CD4-positive, alpha-beta T cell treated with Interferon gamma for 1 hour (primary cell): ENCODE data around the gene JPH4.

Experiments used
- DNase-seq: peaks from one replicate; pipeline ENCODE4 v3.0.0-alpha.2; 2020

Gene JPH4

DNA sequence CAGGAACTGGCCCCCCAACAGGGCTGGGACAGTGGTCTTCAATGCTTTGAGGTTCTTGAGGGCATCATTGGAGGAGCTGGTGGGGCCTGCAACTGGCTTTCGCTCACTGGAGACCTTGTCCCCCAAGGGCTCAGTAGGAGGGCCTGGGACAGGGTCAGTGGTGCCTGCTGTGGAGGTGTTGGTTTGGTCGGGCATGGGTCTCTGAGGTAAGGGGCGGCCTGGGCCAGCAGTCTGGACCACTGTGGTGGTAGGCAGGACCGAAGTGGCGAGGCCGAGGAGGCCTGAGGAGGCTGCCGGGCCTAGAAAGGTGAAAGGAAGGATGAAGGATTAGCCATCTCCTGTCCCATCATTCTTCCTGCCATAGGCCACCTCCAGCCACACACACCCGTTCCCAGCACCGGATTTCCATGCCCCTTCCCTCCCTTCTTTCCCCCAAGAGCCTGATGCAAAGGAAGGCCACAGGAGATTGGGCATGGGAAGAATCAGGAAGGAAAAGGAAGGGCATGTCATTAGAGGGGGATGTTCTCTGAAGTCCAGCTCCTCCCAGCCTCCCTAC, 55.9 kb downstream of the JPH4 start:
- DNase-seq: no peak

DNA sequence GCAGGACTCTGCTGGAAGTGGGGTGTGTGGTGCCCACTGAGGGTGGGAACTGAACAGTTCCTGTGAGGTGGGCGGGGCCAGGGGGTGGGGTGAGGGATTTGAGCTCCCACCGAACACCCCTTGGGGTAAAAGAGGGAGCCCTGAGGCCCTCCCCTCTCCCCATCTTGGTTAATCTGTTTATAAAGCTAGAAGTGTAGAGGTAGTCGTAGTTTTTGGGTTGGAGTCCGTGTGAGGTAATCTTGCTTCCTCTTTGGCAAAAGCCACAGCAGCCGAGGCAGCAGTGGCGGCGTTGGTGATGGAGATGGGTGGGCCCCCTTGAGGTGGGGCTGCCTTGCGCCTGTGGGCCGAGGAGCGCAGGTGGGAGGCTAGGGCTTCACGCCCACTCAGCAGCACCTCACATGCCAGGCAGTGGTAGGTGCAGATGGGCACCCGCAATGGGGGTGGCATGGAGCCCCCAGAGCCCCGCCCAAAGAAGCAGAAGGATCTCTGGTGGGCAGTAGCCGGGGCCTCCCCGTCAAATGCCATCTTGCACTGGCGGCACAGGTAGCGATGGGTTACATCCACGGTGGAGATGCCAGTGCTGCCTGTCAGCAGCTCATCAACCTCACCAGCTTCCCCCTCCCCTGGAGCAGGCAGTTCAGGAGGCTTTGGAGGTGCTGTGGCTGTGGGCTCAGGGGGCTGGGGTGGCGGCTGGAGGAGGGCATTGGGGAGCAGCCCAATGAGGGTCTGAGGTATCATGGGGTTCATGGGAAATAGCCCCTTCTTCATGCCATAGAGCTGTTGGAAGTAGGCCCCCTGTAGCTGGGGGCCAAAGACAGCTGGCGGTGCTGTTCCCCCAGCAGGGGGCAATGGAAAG, 56.6 kb downstream of the JPH4 start:
- DNase-seq: no peak

DNA sequence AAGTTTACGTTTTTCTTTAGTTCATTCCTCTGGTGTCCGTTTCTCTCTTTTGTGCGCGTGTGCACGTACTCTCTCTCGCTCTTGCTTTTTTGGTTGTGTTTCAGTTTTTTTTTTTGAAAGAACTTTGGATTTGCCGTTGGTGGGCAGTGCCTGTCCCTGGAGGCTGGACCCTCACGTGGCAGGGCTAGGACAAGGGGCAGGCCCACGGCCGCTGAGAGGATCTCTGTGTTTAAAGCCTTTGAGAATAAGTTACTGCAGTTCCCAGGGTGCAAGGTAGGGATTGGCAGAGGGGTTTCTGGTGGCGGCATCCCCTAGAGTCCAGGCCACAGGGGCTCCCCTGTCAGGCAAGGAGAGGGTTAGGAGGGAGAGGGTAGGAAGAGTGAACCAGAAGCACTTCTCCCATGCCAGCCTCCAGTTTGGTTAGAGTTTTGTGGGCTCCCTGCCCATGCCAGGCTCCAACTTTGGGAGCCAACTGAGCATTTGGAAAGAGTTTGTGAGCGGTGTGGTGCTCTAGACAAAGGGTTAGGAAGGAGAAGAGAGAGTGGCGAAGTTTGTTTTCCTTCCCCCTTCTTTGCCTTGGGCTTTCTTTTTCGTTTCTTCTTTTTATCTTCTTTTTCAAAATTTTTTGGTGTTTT, 57.6 kb downstream of the JPH4 start:
- DNase-seq: no peak

DNA sequence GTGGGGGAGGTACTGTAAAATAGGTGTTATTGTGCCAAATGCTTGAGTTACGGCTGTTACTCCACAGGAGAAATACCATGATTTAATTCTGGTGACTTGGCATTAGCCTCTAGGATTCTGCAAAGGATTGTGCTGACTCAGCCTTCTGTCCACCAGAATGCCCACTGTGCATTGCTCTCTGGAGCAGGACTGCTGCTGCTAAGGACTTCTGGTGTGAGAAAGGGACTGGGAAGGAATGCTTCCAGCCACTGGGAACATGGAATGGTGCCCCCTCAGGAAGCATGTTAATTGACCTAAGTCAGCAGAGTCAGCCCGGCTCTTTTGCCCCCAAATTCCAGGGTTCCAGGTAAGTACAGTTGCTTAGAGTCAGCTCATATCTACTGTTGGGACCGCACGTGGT, 59.9 kb downstream of the JPH4 start:
- no peak for DNase-seq
